HL-60/S4 treated with phorbol 12-myristate 13-acetate at 8.2 ng/mL for 4 days and 3 days (cell line): ENCODE results near the gene DGKB.

ENCODE experiments used
- in situ Hi-C: fragments of 300-500 bp; cut with MboI; formaldehyde crosslinking; loops from 2 replicates; pipeline ENCODE4 v1.15.0; 2022; ENCODE audit warnings: low sequenced_read_pairs

DGKB gene

GRCh38 chr7:14600766-14601367, 301.7 kb downstream of the DGKB start:
- in situ Hi-C loops, result no loop called here

GRCh38 chr7:14598978-14599377, 303.6 kb downstream of the DGKB start:
- in situ Hi-C loops, result no loop called here

GRCh38 chr7:14596421-14596820, 306.1 kb downstream of the DGKB start:
- in situ Hi-C loops, result no loop called here

GRCh38 chr7:14590206-14590605, 312.3 kb downstream of the DGKB start:
- in situ Hi-C loops, result no loop called here

- in situ Hi-C loops, result no loop called here
Observed at GRCh38 chr7:14585232-14585631, 317.3 kb downstream of the DGKB start.

GRCh38 chr7:14583518-14583917, 319.0 kb downstream of the DGKB start:
- in situ Hi-C loops, result no loop called here

GRCh38 chr7:14582010-14582409, 320.5 kb downstream of the DGKB start:
- in situ Hi-C loops, result no loop called here

- in situ Hi-C loops, result no loop called here
Observed at GRCh38 chr7:14579971-14580370, 322.6 kb downstream of the DGKB start.

GRCh38 chr7:14576578-14576977, 326.0 kb downstream of the DGKB start:
- in situ Hi-C loops, result no loop called here

GRCh38 chr7:14570750-14571607, 331.6 kb downstream of the DGKB start:
- in situ Hi-C loops, result no loop called here

GRCh38 chr7:14552060-14552459, 350.5 kb downstream of the DGKB start:
- in situ Hi-C loops, result no loop called here

- in situ Hi-C loops, result no loop called here
Observed at GRCh38 chr7:14551310-14551709, 351.2 kb downstream of the DGKB start.

- in situ Hi-C loops, result no loop called here
Observed at GRCh38 chr7:14542624-14543023, 359.9 kb downstream of the DGKB start.

GRCh38 chr7:14521183-14521582, 381.4 kb downstream of the DGKB start:
- in situ Hi-C loops, result no loop called here

- in situ Hi-C loops, result no loop called here
Observed at GRCh38 chr7:14510268-14510667, 392.3 kb downstream of the DGKB start.

GRCh38 chr7:14507617-14508016, 394.9 kb downstream of the DGKB start:
- in situ Hi-C loops, result no loop called here

- in situ Hi-C loops, result no loop called here
Observed at GRCh38 chr7:14505906-14506305, 396.6 kb downstream of the DGKB start.

GRCh38 chr7:14504134-14504533, 398.4 kb downstream of the DGKB start:
- in situ Hi-C loops, result no loop called here

GRCh38 chr7:14503623-14504022, 398.9 kb downstream of the DGKB start:
- in situ Hi-C loops, result no loop called here

GRCh38 chr7:14501436-14501835, 401.1 kb downstream of the DGKB start:
- in situ Hi-C loops, result no loop called here

GRCh38 chr7:14497390-14497789, 405.2 kb downstream of the DGKB start:
- in situ Hi-C loops, result no loop called here

- in situ Hi-C loops, result no loop called here
Observed at GRCh38 chr7:14495633-14496032, 406.9 kb downstream of the DGKB start.
